Right cardiac atrium (tissue), 5 donors: ENCODE results near the gene JMJD7. TPM values are rescaled to one million over a fixed set of nuclear protein-coding genes. Genes with fewer than 3 reads are reported as not detected.

ENCODE experiments used
- ATAC-seq, 2 donors: fragments of 200-7000 bp; cut with Tn5 transposase; one replicate each; pipeline versions ENCODE4 v1.8.0 to v1.9.1; 2020; ENCODE audit warnings: moderate library complexity in 2 of 2, mild to moderate bottlenecking in 1 of 2
- DNase-seq, 3 donors: peaks; one replicate each; pipeline ENCODE4 v3.0.0-alpha.2; 2020
- H3K27ac ChIP-seq: one replicate; pipeline ENCODE4 v1.5.1; 2013; ENCODE audit warnings: mild to moderate bottlenecking, low read length, control low read depth, moderate library complexity
- H3K27me3 ChIP-seq: one replicate; pipeline ENCODE4 v1.6.1; 2013; ENCODE audit not compliant: control insufficient read depth, insufficient read depth
- H3K4me1 ChIP-seq: one replicate; pipeline ENCODE4 v1.6.1; 2013; ENCODE audit warnings: low read length; ENCODE audit not compliant: control insufficient read depth, insufficient read depth
- H3K4me3 ChIP-seq: one replicate; pipeline ENCODE4 v1.5.1; 2013; ENCODE audit warnings: low read length, control low read depth
- H3K9me3 ChIP-seq: one replicate; pipeline ENCODE4 v1.6.1; 2013; ENCODE audit warnings: low read length; ENCODE audit not compliant: control insufficient read depth
- WGBS: extraction: QIAGEN DNeasy Blood & Tissue Kit; methylation state at CpG from one replicate; pipeline ENCODE4 v1.1.7; 2013; 5-methylcytosine and 5-hydroxymethylcytosine counted together
- intact Hi-C, 4 donors: fragments of 100-400 bp; cut with DNase I; formaldehyde crosslinking; loops; one replicate each; pipeline versions ENCODE4 v1.11.0 to v1.14.0; 2022 to 2023
- polyA plus RNA-seq: library from polyadenylated mRNA; stranded (reverse); fragments of 200-250 nt; gene quantifications from one replicate; pipeline ENCODE4 v1.2.3, GENCODE V29; 2013
- total RNA-seq, 4 donors: library from RNA; stranded (reverse); fragmentation: NEBNext Ultra II Directional; extraction: Animal tissue kit (Norgen Biotek cat#: 25700); gene quantifications; one replicate each; pipeline ENCODE4 v1.2.1, GENCODE V29; 2021
- donor health status: healthy with polysubstance abuse.
- donor health status: DM: no; HTN: yes; CAD: no.
- donor health status: DM: no; HTN: no; CAD: no.
- donor health status: DM: no; HTN: yes; CAD: no; lungs with severe emphysema.
- donor health status: DM: yes; HTN: yes; CAD: no.

JMJD7 gene
- total and polyA plus RNA-seq, 5 donors = 8.5 to 17.2 (median 16.5) TPM

DNA sequence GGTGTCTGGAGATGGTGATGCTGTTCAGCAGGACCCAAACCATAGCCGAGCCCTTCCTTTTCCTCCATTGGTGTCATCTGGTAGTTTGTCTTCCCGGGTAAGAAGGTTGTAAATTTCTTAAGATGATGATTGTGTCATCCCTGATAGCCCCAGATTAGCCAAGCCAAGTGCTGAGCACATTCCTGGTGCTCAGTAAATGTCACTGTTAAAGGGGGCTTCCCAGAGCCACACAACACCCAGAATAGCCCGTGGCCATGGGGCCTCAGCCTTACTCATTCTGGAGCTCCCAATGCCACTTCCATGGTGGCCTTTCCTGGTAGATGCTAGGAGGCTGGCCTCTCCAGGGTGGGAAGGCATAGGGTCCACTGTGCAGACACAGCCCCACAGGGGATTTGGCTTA lies 6.2 kb downstream of the JMJD7 start:
- Histone ChIP-seq H3K27me3 (no peaks in the 10 kb centered on the region), H3K4me1 (no peaks in the 10 kb centered on the region), H3K9me3 (no peaks in the 10 kb centered on the region), H3K4me3 (no peak overlapping the region), H3K27ac (no peak overlapping the region)
- intact Hi-C loops = no loop called here
- WGBS = 91% methylated on average over 3 of the region's 3 CpGs
- ATAC-seq = no peak
- peak in 1 of 3 donors; percentile 16 for DNase-seq

DNA sequence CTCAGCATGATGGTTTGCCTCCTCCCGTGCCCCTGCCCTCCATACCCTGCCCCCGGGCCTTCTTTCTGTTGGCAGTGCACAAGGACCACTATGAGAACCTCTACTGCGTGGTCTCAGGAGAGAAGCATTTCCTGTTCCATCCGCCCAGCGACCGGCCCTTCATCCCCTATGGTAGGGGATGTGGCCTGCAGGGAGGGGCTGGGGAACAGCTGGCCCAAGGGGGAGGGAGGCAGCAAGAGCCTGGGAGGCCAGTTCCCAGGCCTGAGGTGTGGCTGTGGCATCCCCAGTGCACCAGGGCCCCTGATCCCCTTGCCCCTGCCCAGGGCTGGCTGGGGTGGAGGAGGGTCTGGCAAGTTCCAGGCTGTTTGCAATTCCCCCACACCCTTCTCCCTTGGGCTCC lies 8.2 kb downstream of the JMJD7 start:
- WGBS = 50% methylated on average over 6 of the region's 6 CpGs
- Histone ChIP-seq H3K27me3 (no peaks in the 10 kb centered on the region), H3K4me1 (no peaks in the 10 kb centered on the region), H3K4me3 (no peak overlapping the region), H3K9me3 (no peaks in the 10 kb centered on the region), H3K27ac (no peak overlapping the region)
- intact Hi-C loops = no loop called here
- no peak for ATAC-seq
- DNase-seq = no peak

GRCh38 chr15:41836713-41837454 lies 9.0 kb downstream of the JMJD7 start:
- ATAC-seq = no peak
- 97% methylated on average over 23 of the region's 23 CpGs for WGBS
- no peak for DNase-seq
- intact Hi-C loops = no loop called here
- Histone ChIP-seq H3K27ac (no peak overlapping the region), H3K4me3 (no peak overlapping the region), H3K9me3 (no peaks in the 10 kb centered on the region), H3K4me1 (no peaks in the 10 kb centered on the region), H3K27me3 (no peaks in the 10 kb centered on the region)

DNA sequence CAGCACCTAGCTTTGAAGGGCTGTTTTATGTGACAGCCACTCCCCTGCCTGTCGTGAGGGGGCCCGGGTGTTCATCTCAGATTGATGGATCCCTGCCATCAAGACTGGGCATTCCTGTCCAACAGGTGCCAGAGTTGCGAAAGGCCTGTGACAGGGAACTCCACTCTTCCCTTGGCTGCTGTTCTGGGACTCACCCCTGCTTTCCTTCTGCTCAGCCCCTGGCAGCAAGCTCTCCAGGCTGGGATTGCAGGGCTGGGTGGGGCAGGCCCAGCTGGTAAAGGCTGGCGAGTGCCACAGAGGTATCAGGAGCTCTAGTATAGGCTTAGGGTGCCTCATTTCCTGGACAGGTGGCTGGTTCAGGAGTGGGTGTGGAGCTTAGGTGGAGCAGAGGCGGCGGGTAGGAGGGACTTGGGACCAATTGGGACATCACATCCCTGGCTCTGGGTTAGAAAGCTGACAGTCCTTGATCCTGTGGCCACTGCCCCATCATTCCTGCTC lies 10.6 kb downstream of the JMJD7 start, which contains the start of gene PLA2G4B:
TSS of gene PLA2G4B (plus strand) at position 448 of the 498 bp plus-strand sequence. CDS start 67 bp downstream, outside the sequence.
- no peaks in the 10 kb centered on the region for H3K27me3 ChIP-seq
- no peak within 1 kb of the TSS for H3K27ac ChIP-seq
- H3K9me3 ChIP-seq = no peaks in the 10 kb centered on the region
- no peaks in the 10 kb centered on the region for H3K4me1 ChIP-seq
- DNase-seq (no peak), ATAC-seq (no peak)
- intact Hi-C loops = no loop called here
- H3K4me3 ChIP-seq = no peak within 1 kb of the TSS
- WGBS = 81% methylated on average over 6 of the region's 6 CpGs

GRCh38 chr15:41839781-41840491 lies 12.0 kb downstream of the JMJD7 start:
- DNase-seq = no peak
- H3K27ac ChIP-seq = no peak overlapping the region
- H3K4me1 ChIP-seq = no peaks in the 10 kb centered on the region
- intact Hi-C loops = no loop called here
- no peaks in the 10 kb centered on the region for H3K27me3 ChIP-seq
- no peak for ATAC-seq
- no peaks in the 10 kb centered on the region for H3K9me3 ChIP-seq
- 85% methylated on average over 16 of the region's 16 CpGs for WGBS
- no peak overlapping the region for H3K4me3 ChIP-seq

DNA sequence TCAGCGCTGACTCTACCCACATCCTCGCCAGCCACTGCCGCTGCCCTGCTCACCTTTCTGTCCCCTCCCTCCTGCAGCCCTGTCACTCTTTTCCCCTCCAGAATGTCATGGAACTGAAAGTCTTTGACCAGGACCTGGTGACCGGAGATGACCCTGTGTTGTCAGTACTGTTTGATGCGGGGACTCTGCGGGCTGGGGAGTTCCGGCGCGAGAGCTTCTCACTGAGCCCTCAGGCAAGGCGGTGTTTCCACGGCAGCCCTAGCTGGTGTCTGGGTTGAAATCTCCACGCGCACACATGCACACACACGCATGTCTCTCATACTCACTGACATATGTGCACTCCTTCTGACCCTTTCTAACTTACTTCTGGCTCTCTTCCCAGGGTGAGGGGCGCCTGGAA lies 12.8 kb downstream of the JMJD7 start:
- no peaks in the 10 kb centered on the region for H3K9me3 ChIP-seq
- H3K4me1 ChIP-seq = no peaks in the 10 kb centered on the region
- WGBS = 90% methylated on average over 15 of the region's 15 CpGs
- H3K27ac ChIP-seq = no peak overlapping the region
- H3K4me3 ChIP-seq = no peak overlapping the region
- no peak for DNase-seq
- no peak for ATAC-seq
- intact Hi-C loops = no loop called here
- H3K27me3 ChIP-seq = no peaks in the 10 kb centered on the region

- no peaks in the 10 kb centered on the region for H3K9me3 ChIP-seq
- intact Hi-C loops = no loop called here
- no peak overlapping the region for H3K4me3 ChIP-seq
- 92% methylated on average over 10 of the region's 10 CpGs for WGBS
- ATAC-seq (no peak), DNase-seq (no peak)
- H3K4me1 ChIP-seq = no peaks in the 10 kb centered on the region
- no peak overlapping the region for H3K27ac ChIP-seq
- H3K27me3 ChIP-seq = no peaks in the 10 kb centered on the region
These were observed 13.2 kb downstream of the JMJD7 start for GRCh38 chr15:41841131-41841530.

- Histone ChIP-seq H3K27me3 (no peaks in the 10 kb centered on the region), H3K27ac (no peak overlapping the region), H3K4me3 (no peak overlapping the region), H3K9me3 (no peaks in the 10 kb centered on the region), H3K4me1 (no peaks in the 10 kb centered on the region)
- intact Hi-C loops = no loop called here
- DNase-seq = no peak
- ATAC-seq = no peak
- 77% methylated on average over 12 of the region's 12 CpGs for WGBS
These were observed 14.3 kb downstream of the JMJD7 start for GRCh38 chr15:41842229-41842628.

- no peak for ATAC-seq
- H3K27ac ChIP-seq = no peak overlapping the region
- intact Hi-C loops = no loop called here
- no peak for DNase-seq
- 82% methylated on average over 10 of the region's 10 CpGs for WGBS
- H3K9me3 ChIP-seq = no peaks in the 10 kb centered on the region
- H3K4me1 ChIP-seq = no peaks in the 10 kb centered on the region
- H3K27me3 ChIP-seq = no peaks in the 10 kb centered on the region
- H3K4me3 ChIP-seq = no peak overlapping the region
These were observed 15.7 kb downstream of the JMJD7 start for GRCh38 chr15:41843571-41843970.

- no peak overlapping the region for H3K27ac ChIP-seq
- H3K27me3 ChIP-seq = no peaks in the 10 kb centered on the region
- H3K4me1 ChIP-seq = no peaks in the 10 kb centered on the region
- intact Hi-C loops = no loop called here
- ATAC-seq (no peak), DNase-seq (no peak)
- 90% methylated on average over 12 of the region's 12 CpGs for WGBS
- no peak overlapping the region for H3K4me3 ChIP-seq
- H3K9me3 ChIP-seq = no peaks in the 10 kb centered on the region
These were observed 16.9 kb downstream of the JMJD7 start for GRCh38 chr15:41844814-41845213.

DNA sequence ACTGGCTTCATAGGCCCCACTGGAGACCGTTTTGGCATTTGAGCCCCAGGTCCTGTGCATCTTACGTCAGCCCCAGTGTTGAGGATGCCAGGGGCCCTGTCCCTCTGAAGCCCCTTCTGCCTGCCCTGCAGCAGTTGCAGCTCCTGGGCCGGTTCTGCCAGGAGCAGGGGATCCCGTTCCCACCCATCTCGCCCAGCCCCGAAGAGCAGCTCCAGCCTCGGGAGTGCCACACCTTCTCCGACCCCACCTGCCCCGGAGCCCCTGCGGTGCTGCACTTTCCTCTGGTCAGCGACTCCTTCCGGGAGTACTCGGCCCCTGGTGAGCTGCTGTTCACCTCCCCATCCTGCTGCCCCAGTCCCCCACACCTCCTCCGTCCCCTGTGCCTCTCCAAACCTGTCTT lies 19.3 kb downstream of the JMJD7 start:
- intact Hi-C loops = no loop called here
- DNase-seq (no peak), ATAC-seq (no peak)
- Histone ChIP-seq H3K27ac (no peak overlapping the region), H3K9me3 (no peaks in the 10 kb centered on the region), H3K4me1 (no peaks in the 10 kb centered on the region), H3K4me3 (no peak overlapping the region), H3K27me3 (no peaks in the 10 kb centered on the region)
- WGBS = 88% methylated on average over 14 of the region's 14 CpGs
